Stimulated activated effector memory CD8-positive, alpha-beta T cell treated with anti-CD3 and anti-CD28 coated beads, Interleukin-12 subunit alpha, Interleukin-12 subunit beta, amount 100 ng/mL, for 72 hours (primary cell): ENCODE data around the gene GAS6.

Experiments
- ATAC-seq: fragments of 150-1000 bp; cut with Tn5 transposase; 2 replicates; pipeline ENCODE4 v1.10.0; 2021
- DNase-seq, 2 donors: peaks; one replicate each; pipeline ENCODE4 v3.0.0; 2021 to 2022; ENCODE audit warnings: low spot score in 2 of 2
- H3K27ac Mint-ChIP-seq: one replicate; pipeline ENCODE4 v1.8.0; 2022; ENCODE audit warnings: mild to moderate bottlenecking, mixed read lengths
- H3K36me3 Mint-ChIP-seq: one replicate; pipeline ENCODE4 v1.8.0; 2022; ENCODE audit warnings: mild to moderate bottlenecking, mixed read lengths
- H3K4me1 Mint-ChIP-seq: one replicate; pipeline ENCODE4 v1.8.0; 2022; ENCODE audit warnings: mixed read lengths
- H3K4me3 Mint-ChIP-seq: one replicate; pipeline ENCODE4 v1.8.0; 2022; ENCODE audit warnings: mild to moderate bottlenecking, mixed read lengths
- H3K9me3 Mint-ChIP-seq: one replicate; pipeline ENCODE4 v1.8.0; 2022; ENCODE audit warnings: mixed read lengths

The GAS6 gene

GRCh38 chr13:113808058-113808834 is 55.6 kb downstream of the GAS6 start:
- Mint-ChIP-seq H3K4me1 (peaks cover 5% of the 10 kb centered on the region), H3K4me3 (no peak overlapping the region), H3K9me3 (peaks cover 3% of the 10 kb centered on the region), H3K36me3 (peaks cover 6% of the 10 kb centered on the region), H3K27ac (no peak overlapping the region)
- DNase-seq: no peak
- ATAC-seq: no peak

DNA sequence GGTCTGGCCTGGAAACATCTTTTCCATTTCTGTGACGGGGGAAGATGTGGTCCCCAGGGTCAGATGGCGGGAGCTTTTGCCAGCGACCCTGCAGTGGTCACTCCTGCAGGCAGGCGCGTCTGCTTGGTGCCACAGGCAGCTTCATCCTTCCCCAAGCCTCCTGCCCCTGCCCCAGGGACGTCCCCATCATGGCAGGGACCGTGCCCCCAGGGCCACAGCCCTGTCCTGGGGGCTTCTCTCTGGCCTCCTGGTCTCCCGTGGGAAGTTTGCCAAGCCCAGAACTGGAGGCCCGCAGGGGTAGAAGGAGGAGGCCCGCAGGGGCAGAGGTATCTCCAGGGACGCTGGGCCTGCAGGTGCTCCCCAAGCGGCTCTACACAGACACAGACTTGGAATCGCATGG is 57.4 kb downstream of the GAS6 start:
- no peak overlapping the region for H3K4me3 Mint-ChIP-seq
- peaks cover 6% of the 10 kb centered on the region for H3K36me3 Mint-ChIP-seq
- peaks cover 5% of the 10 kb centered on the region for H3K4me1 Mint-ChIP-seq
- ATAC-seq (no peak), DNase-seq (no peak)
- H3K27ac Mint-ChIP-seq: no peak overlapping the region
- H3K9me3 Mint-ChIP-seq: peaks cover 3% of the 10 kb centered on the region

DNA sequence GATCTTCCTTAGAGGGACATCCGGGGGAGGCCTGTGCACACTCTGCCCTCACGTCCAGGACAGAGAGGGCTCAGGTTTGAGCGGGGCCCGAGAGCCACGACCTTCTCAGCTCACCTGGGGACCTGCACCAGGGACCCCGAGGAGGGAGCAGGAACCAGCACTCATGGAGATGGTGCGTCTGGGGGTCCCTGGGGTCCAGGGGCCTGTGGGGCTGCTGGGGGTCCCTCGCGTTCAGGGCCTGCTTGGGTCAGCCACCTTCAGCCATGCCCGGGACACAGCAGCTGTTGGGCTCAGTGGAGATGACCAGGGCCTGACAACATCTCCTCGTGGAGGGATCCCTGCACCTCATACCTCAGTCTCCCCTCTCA is 57.8 kb downstream of the GAS6 start:
- no peak overlapping the region for H3K27ac Mint-ChIP-seq
- peaks cover 3% of the 10 kb centered on the region for H3K9me3 Mint-ChIP-seq
- peaks cover 6% of the 10 kb centered on the region for H3K36me3 Mint-ChIP-seq
- H3K4me3 Mint-ChIP-seq: no peak overlapping the region
- peaks cover 5% of the 10 kb centered on the region for H3K4me1 Mint-ChIP-seq
- ATAC-seq (no peak), DNase-seq (no peak)

GRCh38 chr13:113805431-113806103 is 58.3 kb downstream of the GAS6 start:
- Mint-ChIP-seq H3K36me3 (peaks cover 6% of the 10 kb centered on the region), H3K9me3 (peaks cover 3% of the 10 kb centered on the region), H3K4me1 (peaks cover 5% of the 10 kb centered on the region), H3K27ac (no peak overlapping the region), H3K4me3 (no peak overlapping the region)
- no peak for ATAC-seq
- DNase-seq: no peak

DNA sequence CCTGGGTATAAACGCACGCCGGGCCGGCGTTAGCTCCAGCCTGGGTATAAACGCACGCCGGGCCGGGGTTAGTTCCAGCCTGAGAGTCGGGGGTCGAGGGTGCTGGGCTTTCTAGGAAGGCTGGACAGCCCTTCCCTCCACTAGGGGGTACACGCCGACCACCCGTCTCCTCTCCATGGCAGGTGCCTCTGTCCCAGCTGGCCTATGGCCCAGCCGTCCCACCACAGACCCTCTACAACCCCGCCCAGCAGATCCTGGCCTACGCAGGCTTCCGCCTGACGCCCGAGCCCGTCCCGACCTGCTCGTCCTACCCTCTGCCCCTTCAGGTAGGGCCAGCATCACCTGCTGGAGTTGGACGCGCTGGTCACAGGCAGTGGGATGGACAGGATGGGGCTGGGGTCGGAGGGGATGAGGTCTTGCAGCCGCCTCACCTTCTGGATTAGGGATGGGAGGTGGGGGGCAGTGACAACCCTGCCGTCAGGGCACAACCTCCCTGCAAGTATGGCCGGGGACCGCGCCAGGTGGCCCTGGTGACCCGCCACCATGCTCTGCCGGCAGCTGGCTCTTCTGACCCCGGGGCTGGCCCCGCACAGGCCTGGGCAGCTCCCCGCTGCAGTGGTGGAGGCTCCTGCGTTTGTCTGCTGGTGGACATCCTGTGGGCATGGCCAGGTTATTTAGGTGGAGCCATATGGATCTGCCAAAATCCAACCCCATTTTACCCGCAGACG is 59.0 kb downstream of the GAS6 start:
- peaks cover 5% of the 10 kb centered on the region for H3K4me1 Mint-ChIP-seq
- DNase-seq: no peak
- no peak overlapping the region for H3K4me3 Mint-ChIP-seq
- H3K9me3 Mint-ChIP-seq: peaks cover 3% of the 10 kb centered on the region
- no peak for ATAC-seq
- no peak overlapping the region for H3K27ac Mint-ChIP-seq
- peaks cover 6% of the 10 kb centered on the region for H3K36me3 Mint-ChIP-seq

DNA sequence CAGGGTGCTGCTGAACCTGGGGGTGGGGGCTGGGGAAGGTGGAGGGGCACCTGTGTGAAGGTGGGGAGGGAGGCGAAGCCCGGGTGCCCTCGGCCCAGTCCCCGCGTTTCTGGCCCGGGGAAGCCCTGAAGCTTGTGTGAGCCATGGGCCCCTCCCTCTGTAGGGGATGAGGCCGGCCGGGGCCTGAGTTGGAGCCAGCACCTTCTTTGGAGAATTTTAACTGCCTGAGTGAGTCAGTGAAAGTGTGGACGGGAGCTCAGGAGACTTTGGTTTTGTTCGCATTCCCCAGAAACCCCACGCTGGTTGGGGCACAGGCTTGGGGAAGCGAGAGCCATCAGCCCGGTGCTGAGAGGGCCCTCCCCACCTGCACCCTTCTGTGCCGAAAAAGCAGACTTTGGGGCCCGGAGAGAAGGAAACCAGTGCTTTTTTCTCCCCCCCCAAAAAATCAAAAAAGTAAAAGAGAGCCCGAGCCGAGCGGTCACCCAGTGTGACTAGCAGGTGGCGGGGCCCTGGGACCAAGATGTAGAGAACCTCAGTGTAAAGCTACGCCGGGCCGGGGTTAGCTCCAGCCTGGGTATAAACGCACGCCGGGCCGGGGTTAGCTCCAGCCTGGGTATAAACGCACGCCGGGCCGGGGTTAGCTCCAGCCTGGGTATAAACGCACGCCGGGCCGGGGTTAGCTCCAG is 59.7 kb downstream of the GAS6 start:
- DNase-seq: no peak
- peaks cover 5% of the 10 kb centered on the region for H3K4me1 Mint-ChIP-seq
- peaks cover 6% of the 10 kb centered on the region for H3K36me3 Mint-ChIP-seq
- peaks cover 3% of the 10 kb centered on the region for H3K9me3 Mint-ChIP-seq
- no peak overlapping the region for H3K4me3 Mint-ChIP-seq
- no peak overlapping the region for H3K27ac Mint-ChIP-seq
- ATAC-seq: no peak

DNA sequence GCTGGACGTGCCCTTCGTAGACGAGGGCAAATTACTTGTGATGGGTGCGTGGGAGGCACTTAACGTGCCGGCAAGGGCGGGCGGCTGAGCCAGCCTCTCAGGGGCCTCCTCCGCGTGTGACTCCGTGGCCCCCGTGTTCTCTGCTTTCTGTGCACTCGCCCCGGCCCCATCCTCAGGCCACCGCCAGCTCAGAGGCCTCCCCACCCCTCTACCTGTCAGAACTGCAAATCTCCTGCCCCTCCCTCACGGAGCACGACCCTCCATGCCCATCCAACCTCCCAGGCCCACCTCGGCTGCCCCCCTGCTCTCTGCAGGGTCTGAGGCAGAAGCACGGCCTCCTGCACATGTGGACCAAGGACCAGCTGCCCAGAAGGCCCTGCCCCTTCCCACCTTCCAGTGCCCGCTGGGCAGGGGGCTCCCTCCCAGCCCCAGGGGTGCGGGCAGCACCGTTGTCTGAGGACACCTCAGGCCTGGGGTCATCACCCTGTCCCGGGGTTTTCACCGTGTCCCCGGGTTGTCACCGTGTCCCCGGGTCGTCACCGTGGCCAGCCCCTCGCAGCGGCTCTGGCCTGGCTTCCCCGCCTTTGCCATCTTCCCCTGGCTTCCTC is 60.4 kb downstream of the GAS6 start:
- Mint-ChIP-seq H3K4me1 (peaks cover 5% of the 10 kb centered on the region), H3K27ac (no peak overlapping the region), H3K4me3 (no peak overlapping the region), H3K9me3 (peaks cover 3% of the 10 kb centered on the region), H3K36me3 (peaks cover 3% of the 10 kb centered on the region)
- ATAC-seq (no peak), DNase-seq (no peak)

- DNase-seq (no peak), ATAC-seq (no peak)
- Mint-ChIP-seq H3K9me3 (no peaks in the 10 kb centered on the region), H3K36me3 (no peaks in the 10 kb centered on the region), H3K27ac (no peak overlapping the region), H3K4me3 (no peak overlapping the region), H3K4me1 (peaks cover under 1% of the 10 kb centered on the region)
These were observed 61.1 kb downstream of the GAS6 start for GRCh38 chr13:113802761-113803160.

- Mint-ChIP-seq H3K4me1 (no peaks in the 10 kb centered on the region), H3K4me3 (no peak overlapping the region), H3K36me3 (no peaks in the 10 kb centered on the region), H3K27ac (no peak overlapping the region), H3K9me3 (no peaks in the 10 kb centered on the region)
- no peak for ATAC-seq
- no peak for DNase-seq
These were observed 61.8 kb downstream of the GAS6 start for GRCh38 chr13:113802090-113802531.

DNA sequence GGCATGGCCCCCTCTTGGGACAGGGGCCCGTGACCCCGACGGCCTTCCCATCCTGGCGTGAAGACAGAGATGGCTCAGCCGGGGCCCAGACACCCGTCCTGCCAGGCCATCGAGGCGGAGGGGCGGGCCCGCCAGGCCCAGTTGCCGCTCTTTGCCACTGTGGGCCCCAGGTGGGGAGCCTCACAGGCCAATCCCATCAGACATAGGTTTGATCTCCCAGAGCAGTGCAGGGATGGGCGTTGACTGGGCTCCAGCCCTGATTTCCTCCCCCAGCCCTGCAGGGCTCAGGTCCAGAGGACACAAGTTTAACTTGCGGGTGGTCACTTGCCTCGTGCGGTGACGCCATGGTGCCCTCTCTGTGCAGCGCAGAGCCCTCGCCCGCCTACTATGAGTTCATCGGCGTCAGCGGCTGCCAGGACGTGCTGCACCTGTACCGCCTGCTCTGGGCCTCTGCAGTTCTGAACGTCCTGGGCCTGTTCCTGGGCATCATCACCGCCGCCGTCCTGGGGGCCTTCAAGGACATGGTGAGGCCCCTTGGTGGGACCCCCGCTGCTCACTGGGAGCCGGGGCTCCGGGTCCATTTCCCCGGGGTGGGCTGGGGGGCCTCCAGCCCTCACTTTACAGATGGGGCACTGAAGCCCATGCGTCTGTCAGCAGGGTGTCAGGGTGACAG is 62.5 kb downstream of the GAS6 start:
- no peak overlapping the region for H3K27ac Mint-ChIP-seq
- H3K36me3 Mint-ChIP-seq: no peaks in the 10 kb centered on the region
- ATAC-seq (no peak), DNase-seq (no peak)
- no peaks in the 10 kb centered on the region for H3K4me1 Mint-ChIP-seq
- no peaks in the 10 kb centered on the region for H3K9me3 Mint-ChIP-seq
- H3K4me3 Mint-ChIP-seq: no peak overlapping the region

DNA sequence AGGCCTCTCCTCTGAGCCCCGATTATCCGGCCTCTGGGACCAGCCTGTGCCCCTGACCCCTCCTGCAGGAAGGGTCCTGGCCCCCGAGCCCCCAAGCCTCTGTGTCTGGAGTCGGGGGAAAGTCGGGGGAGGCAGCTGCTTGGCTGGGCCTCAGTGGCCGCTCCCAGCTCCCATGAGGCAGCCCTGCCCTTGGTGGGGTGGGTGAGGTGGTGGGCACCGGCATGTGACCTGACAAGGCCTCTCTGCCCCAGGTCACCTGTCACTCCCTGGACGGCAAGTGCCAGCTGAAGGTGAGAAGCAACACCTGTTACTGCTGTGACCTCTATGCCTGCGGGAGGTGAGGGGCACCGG is 63.3 kb downstream of the GAS6 start:
- Mint-ChIP-seq H3K36me3 (no peaks in the 10 kb centered on the region), H3K4me3 (no peak overlapping the region), H3K4me1 (no peaks in the 10 kb centered on the region), H3K9me3 (no peaks in the 10 kb centered on the region), H3K27ac (no peak overlapping the region)
- no peak for DNase-seq
- no peak for ATAC-seq

DNA sequence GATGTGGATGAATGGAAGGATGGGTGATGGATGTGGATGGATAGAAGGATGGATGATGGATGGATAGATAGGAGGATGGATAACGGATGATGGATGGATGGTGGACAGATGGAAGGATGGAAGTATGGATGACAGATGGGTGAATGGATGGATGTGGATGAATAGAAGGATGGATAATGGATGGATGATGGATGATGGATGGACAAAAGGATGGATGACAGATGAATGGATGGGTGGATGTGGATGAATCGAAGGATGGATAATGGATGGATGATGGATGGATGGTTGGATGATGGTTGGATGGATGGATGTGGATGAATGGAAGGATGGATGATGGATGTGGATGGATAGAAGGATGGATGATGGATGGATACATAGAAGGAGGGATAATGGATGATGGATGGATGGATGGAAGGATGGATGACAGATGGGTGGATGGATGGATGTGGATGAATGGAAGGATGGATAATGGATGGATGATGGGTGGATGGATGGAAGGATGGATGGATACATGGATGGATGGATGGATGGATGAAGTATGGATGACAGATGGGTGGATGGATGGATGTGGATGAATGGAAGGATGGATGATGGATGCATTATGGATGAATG is 65.6 kb downstream of the GAS6 start:
- Mint-ChIP-seq H3K4me1 (no peaks in the 10 kb centered on the region), H3K9me3 (no peaks in the 10 kb centered on the region), H3K36me3 (no peaks in the 10 kb centered on the region)

GRCh38 chr13:113796964-113797676 is 66.8 kb downstream of the GAS6 start:
- Mint-ChIP-seq H3K27ac (no peak overlapping the region), H3K36me3 (no peaks in the 10 kb centered on the region), H3K4me3 (no peak overlapping the region), H3K4me1 (no peaks in the 10 kb centered on the region), H3K9me3 (no peaks in the 10 kb centered on the region)
- DNase-seq: no peak
- no peak for ATAC-seq

More for the DNA sequence above, 65.6 kb downstream of the GAS6 start:
- H3K27ac Mint-ChIP-seq: no peak overlapping the region
- DNase-seq: no peak
- no peak overlapping the region for H3K4me3 Mint-ChIP-seq
- ATAC-seq: no peak
